ENCODE measurements around the gene PROM1.

- TF ChIP-seq CTCF (IDR thresholded peaks at IDR 0.05) (no peak), POLR2AphosphoS5 (IDR thresholded peaks at IDR 0.05) (no peak), EP300 (IDR thresholded peaks at IDR 0.05) (no peak)
Measured at GRCh38 chr4:16011173-16011572, 72.7 kb downstream of the PROM1 start.
